Stimulated activated CD8-positive, alpha-beta memory T cell treated with anti-CD3 and anti-CD28 coated beads, Interleukin-2, amount 100 ng/mL, for 48 hours (primary cell): Measurements from ENCODE around the gene EVI2A.
"Not testable (repeated sequence)": the region's sequence is repeated elsewhere in the genome, so short reads cannot be mapped to it uniquely, and the experiment has no call there.

Experiments
- DNase-seq, 2 donors: peaks; one replicate each; pipeline ENCODE4 v3.0.0-alpha.2; 2020; ENCODE audit warnings: low read depth in 2 of 2

EVI2A gene

DNA sequence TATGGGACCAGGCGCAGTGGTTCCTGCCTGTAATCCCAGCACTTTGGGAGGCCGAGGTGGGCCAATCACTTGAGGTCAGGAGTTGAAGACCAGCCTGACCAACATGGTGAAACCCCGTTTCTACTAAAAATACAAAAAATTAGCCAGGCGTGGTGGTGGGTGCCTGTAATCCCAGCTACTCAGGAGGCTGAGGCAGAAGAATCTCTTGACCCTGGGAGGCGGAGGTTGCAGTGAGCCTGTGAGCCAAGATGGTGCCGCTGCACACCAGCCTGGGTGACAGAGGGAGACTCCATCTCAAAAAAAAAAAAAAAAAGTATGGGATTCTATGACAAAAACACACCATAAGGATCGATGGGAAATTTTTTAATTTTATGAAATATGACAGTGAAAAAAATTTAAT lies 9.2 kb downstream of the EVI2A start:
- not testable (repeated sequence) for DNase-seq

DNA sequence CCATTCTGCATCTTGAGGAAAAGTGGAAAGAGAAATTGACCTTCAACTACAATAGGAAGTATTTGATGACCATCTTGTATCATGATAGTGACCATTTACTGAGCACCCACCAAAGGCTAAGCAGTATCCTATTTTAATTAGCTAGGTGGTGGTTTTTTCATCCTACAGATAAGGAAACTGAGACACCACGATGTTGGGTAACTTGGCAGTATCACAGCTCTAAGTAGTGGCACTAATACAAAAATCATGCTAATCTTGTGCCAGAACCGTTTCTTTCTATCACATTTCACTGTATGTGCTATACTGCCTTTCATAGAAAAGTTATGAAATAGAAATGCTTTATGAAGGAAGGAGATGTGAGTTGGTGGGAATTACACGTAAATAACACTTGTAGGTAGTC lies 9.9 kb downstream of the EVI2A start:
- no peak for DNase-seq

- no peak for DNase-seq
Observed at GRCh38 chr17:31310886-31311285, 10.5 kb downstream of the EVI2A start.

DNA sequence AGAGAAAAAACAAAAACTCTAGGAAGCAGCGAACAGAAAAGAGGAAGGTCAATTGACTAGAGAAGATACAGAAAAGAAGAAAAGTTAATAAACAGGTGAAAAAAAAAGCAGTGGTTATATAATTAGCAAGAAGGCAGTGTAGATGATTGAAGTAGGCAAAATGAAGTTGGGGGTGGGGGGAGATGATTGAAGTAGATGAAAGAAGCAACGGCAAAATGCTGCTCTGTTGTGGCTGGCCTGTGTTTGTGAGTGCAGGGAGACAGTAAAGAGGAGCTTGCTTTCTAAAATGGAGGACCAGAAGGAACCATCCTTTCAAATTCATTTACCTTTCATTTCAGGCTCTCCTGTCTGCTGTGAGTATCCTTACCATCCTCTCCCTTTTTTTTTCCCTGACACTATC lies 11.2 kb downstream of the EVI2A start:
- DNase-seq: no peak

DNA sequence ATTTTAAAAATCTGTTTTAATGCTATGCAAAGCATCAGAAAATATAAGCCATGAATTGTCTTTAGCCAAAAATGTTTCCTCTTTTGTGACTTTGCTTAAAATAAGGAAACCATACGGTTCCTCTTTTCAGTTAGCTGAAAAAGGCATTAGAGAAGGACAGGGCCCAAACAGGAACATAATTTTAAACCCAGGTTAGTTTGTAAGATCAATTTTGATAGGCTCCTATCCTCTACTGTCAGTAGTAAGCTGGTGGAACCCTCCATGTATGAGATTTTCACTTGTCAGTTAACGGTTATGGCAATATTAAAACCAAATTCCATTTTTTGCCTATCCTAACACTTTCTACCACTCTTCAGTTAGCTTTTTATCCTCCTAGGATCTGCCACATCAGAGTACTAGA lies 11.9 kb downstream of the EVI2A start:
- no peak for DNase-seq

DNA sequence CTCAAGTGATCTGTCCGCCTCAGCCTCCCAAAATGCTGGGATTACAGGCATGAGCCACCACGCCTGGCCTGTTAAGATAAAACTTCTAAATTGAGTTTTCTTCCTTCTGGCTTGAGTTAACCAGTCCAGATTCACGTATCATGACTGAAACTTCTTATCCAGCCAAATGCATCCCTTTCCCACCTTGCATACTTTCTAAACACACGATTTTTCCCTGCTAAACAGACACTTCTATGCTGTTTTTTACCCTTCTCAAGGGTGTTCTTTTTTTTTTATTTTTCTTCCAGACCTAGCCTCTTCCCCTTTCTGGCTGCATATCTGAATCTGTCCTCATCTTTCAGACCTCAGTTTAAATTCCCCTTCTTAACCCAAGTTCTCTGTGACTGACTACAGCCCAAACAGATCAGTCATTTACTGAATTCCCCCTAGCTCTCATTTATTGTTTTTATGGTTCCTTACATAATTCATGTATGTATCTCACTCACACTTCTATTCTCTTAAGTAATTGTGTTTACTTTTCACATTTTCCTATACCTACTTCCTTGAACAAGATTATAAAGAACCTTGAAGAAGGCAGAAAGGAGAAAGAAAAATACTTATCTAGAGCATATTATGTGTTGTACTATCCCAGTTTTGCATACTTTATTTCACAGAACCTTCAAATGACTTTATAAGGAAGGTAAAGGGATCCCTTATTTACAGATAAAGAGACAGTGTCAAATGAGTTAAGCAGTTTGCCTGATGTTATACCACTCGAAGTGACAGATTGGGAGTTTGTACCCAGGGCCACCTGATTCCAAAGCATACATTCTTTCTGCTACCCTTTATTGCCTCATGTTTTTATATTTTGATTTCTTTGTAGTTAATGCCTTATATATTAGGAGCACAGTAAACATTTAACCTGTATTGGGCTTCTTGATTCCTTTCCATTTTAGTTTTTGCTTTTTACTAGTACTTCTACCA lies 12.8 kb downstream of the EVI2A start:
- DNase-seq: no peak

- no peak for DNase-seq
Observed at GRCh38 chr17:31307640-31308039, 13.8 kb downstream of the EVI2A start.

DNA sequence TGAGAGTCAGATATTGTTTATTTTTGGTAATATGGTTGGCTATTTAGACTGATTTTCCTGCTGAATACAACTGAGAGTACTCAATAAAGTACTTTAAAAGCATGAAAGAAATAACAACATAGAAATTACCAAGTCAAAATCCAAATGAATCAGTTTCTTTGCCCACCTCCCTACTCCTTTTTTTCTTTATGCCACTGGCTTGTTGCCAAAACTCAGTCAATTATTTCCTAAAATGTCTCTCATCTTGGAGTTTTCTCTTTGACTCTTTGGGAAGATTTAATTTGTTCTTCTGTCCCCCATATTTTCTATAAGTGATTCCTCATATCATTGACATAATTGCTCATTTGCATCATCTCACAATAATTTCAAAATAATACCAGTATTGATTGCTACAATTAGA lies 21.8 kb downstream of the EVI2A start:
- DNase-seq: no peak

DNA sequence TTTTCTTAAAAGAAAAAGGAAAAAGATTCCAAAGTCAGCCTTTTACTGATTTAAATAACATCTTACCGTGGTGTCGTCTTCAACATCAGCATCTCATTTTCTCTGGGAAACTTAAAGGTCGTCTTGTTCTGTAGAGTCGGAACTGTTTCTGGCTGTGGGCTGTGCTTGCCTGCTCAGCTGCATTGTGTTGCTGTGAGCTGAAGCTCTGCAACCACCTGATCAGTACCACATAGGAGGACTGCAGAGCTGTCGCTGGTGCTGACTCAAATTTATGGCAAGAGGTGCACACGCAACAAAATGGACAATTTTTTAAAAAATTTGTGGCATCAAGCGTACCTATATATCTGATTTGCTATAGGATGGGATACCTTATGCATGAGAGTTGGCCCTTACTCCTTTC lies 24.3 kb downstream of the EVI2A start, which contains the start of gene OMG:
Gene OMG, minus strand, starts transcription at position 150 of the 400 bp plus-strand sequence. CDS start 908 bp downstream, outside the sequence.
- no peak for DNase-seq

- no peak for DNase-seq
Observed at GRCh38 chr17:31296142-31296541, 25.3 kb downstream of the EVI2A start.

GRCh38 chr17:31295489-31295871 lies 25.9 kb downstream of the EVI2A start:
- no peak for DNase-seq

DNA sequence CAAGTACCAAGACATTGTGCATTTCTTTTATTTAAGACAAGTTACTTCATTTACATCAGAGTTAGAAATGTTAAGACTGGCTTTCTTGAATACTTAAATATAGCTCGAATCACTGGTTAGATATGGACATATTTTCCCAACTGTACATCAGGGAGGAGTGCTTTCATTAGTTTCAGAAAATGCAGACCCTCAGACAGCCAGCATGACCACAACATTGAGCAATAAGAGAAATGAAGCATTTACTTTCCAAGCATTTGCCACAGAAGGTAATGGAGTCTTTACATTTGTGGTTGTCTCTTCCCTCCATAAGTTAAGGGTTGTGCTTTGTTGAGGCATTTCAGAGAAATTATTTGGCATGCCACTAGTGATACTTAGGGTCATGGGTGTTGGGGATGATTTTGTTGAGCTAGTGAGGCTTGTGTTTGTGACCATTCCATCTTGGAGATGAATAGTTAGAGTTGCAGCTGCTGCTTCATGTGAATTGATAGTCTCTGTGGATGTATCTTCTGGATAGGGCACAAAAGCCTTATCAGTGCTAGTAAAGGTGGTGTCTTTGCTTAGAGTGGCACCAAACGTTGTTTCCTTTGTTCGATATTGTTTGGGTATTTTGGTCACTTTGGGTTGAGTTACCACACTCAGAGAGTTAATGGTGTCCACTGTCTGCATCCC lies 26.5 kb downstream of the EVI2A start:
- DNase-seq: no peak

DNA sequence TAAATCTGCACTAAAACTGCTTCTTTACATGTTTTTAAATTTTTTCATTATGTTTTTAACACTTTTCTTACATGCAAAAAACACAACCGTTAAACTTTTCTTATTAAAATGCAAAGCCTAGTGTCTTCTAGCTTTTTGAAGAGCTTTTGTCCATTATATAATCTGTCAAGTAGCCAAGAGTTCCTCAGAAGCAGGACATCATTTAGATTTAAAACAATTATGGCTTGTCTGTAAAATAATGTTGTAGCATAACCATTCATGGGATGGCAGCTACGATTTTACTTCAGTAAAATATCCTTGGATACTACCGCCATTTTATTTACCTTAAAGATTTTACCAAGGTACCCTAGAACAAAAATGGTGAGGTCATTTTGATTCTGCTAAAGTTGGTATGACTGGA lies 27.2 kb downstream of the EVI2A start:
- DNase-seq: no peak

- no peak for DNase-seq
Observed at GRCh38 chr17:31293581-31293980, 27.8 kb downstream of the EVI2A start.

DNA sequence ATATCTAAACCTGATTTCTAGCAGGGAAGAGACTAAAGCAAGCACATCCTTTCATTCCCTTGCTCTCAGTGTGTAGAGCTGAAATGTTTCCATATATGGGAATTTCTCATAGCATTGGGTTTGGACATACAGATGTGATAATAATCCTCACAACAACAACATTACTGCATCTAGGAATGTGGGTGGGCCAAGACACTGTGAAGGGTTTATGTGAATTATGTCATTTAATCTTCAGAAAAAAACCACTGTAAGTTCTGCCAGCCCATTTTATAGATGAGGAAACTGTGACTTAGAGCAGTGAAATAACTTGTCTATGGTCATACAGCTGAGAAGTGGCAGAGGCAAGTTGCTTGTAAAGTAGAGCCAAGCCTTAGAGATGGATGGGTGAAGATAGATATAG lies 29.6 kb downstream of the EVI2A start:
- no peak for DNase-seq

- DNase-seq: no peak
Observed at GRCh38 chr17:31289790-31290189, 31.6 kb downstream of the EVI2A start.

DNA sequence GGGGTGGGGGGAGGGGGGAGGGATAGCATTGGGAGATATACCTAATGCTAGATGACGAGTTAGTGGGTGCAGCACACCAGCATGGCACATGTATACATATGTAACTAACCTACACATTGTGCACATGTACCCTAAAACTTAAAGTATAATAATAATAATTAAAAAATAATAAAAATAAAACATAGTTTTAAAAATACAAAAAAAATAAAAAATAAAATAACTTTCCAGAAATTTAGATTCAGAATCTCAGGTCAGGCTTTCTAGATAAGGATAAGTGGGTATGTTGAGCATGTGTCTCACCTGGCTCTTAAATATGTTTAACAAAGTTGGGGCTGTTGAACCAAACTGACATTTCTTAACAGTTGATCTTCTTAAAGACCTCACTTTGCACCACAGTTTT lies 33.5 kb downstream of the EVI2A start:
- not testable (repeated sequence) for DNase-seq

- no peak for DNase-seq
Observed at GRCh38 chr17:31286587-31286986, 34.8 kb downstream of the EVI2A start.

GRCh38 chr17:31283841-31284240 lies 37.6 kb downstream of the EVI2A start:
- no peak for DNase-seq

GRCh38 chr17:31281061-31281460 lies 40.4 kb downstream of the EVI2A start:
- no peak for DNase-seq

DNA sequence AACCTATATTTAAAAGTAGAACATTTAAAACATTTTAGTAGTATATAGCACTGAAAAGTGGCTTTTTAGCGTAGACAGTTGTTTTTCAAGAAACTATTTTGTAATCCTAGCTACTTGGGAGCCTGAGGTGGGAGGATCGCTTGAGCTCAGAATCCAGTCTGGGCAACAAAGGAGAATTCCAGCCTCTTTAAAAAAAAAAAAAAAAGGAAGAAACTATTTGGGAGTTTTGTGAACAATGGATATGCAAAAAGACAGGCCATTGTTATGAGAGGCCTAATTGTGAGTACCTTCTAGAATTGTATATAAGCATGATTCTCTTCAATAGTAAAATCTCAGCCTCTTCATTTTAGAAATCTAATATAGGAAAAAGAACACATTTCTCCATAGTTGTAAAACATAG lies 42.0 kb downstream of the EVI2A start:
- no peak for DNase-seq

DNA sequence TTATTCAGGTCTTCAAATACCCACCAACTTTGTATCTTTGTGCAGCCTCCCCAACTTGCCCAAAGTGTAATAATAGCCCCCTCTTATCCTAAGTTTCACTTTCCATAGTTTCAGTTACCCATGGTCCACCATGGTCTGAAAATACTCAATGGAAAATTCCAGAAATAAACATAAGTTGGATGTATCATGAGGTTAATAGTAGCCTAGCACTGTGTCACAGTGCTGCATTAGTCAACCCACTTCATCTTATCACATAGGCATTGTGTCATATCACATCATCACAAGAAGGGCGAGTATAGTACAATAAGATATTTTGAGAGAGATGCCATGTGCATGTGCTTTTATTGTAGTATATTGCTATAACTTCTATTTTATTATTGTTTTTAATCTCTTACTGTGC lies 46.3 kb downstream of the EVI2A start:
- DNase-seq: no peak

DNA sequence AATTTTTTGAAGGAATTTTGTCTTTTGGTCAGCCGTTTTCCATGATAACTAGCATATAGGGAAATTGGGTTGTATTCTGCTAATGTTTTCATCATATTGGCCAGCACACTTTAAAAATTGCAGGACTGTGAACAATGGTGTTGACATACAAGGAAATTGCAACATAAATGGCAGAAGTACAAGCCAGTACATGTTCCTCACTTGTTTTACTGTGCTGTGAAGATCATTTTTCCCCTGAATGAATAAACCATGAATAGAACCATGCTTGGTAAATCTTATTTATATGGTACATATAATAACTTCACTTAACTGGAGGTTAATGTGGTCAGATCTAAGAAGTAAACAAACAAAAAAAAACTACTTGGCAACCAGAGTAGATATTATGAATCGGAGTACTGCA lies 47.2 kb downstream of the EVI2A start:
- no peak for DNase-seq
